LNCAP (cell line): ENCODE measurements around the gene FMO2.

Experiments
- TF ChIP-seq, protein P1 (sequence below): fragments of 450-650 bp; IDR thresholded peaks from 2 replicates; pipeline ENCODE4 v1.5.1; 2017; ENCODE audit warnings: mild to moderate bottlenecking

Gene FMO2, protein sequence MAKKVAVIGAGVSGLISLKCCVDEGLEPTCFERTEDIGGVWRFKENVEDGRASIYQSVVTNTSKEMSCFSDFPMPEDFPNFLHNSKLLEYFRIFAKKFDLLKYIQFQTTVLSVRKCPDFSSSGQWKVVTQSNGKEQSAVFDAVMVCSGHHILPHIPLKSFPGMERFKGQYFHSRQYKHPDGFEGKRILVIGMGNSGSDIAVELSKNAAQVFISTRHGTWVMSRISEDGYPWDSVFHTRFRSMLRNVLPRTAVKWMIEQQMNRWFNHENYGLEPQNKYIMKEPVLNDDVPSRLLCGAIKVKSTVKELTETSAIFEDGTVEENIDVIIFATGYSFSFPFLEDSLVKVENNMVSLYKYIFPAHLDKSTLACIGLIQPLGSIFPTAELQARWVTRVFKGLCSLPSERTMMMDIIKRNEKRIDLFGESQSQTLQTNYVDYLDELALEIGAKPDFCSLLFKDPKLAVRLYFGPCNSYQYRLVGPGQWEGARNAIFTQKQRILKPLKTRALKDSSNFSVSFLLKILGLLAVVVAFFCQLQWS

DNA sequence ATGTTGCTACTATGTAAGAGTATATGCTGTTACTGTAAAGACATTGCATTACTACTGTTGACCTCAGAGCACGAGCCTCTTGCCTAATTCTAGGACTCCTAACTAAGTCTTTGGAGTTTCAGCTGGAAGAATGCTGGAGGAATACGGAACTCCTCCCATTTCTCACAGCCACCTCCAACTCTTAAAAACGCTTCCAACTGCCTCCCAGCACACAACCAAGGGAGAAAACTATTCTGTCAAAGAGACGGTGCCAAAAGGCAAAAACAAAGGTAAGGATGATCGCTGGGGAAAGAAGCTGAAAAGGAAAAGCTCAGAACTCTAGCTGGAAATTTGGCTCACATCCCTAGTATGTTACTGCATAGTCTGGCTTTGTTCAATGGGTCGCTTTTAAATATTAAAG lies at the start of gene FMO2:
Gene FMO2, plus strand, starts transcription at position 210 of the 400 bp plus-strand sequence. CDS start 414 bp downstream, outside the sequence.
- TF ChIP-seq, protein P1, sequence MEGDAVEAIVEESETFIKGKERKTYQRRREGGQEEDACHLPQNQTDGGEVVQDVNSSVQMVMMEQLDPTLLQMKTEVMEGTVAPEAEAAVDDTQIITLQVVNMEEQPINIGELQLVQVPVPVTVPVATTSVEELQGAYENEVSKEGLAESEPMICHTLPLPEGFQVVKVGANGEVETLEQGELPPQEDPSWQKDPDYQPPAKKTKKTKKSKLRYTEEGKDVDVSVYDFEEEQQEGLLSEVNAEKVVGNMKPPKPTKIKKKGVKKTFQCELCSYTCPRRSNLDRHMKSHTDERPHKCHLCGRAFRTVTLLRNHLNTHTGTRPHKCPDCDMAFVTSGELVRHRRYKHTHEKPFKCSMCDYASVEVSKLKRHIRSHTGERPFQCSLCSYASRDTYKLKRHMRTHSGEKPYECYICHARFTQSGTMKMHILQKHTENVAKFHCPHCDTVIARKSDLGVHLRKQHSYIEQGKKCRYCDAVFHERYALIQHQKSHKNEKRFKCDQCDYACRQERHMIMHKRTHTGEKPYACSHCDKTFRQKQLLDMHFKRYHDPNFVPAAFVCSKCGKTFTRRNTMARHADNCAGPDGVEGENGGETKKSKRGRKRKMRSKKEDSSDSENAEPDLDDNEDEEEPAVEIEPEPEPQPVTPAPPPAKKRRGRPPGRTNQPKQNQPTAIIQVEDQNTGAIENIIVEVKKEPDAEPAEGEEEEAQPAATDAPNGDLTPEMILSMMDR = no peak

DNA sequence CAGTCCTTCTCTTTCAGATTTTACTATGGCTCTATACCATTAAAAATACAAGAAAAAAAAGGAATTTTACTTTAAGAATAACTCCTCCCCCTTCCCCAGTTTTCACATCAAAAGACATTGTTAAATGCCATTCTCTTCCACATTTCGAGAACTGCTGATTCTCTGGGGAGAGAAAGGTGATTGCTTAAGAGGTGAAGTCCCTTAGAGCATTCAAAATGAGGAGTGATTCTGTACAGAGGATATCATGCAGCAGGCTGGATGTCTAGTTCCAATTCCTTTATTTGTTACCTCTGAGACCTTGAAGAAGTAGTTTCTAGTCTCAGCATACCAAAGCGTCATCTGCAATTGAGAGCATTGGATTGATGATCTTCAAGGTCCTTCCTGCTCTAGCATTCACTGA lies 47.5 kb upstream of the FMO2 start:
- TF ChIP-seq, protein P1 = no peak

DNA sequence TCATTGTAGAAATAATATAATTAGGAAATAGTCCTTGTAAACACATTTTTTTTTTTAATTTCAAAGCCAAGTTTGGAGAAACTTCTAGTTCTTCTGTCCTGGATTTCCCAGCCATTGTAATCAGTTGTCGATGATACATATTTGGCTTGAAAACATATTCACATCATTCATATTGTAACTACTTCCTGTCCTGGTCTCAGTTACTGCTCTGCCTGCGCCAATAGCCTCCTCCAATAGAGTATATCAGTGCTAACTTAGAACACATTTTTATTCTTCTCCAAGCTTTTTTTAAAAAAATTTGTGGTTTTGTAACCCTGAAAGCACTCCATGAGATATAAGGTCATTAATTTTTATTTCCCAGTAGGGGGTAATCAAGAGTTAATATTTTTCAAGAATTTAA lies 46.1 kb upstream of the FMO2 start:
- TF ChIP-seq, protein P1 = no peak

DNA sequence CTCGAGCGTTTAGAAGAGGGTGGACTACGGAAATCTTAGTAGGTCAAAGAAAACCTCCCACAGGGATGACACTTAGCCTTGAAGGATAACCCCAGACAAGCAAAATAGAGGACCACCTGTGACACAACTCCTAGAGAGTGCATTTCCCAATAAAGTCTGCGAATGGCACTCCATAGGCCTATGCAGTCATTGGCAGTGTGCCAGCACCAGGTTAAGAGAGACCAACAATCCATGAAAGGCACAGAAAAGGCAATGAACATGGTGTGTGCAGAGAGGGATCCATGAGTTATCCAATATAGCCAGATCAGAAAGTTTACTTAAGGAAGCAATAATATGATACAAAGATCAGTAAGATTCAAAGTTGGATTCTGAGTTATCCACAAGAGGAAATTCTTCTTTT lies 45.2 kb upstream of the FMO2 start:
- TF ChIP-seq, protein P1 = no peak

DNA sequence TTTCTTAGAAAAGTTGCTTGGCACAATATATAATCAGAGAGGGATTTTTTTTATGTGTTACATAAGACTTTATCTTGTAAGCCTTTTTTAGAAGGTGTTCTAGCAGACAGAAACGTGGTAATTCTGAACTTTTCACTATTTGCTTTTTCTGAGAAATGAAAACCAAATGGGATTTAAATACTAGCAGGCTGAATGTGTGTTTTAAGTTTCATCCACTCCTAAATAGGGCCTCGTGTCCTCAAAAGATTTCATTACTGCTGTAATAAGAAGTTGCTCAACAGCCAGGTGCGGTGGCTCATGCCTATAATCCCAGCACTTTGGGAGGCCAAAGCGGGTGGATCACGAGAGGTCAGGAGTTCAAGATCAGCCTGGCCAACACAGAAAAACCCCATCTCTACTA lies 44.7 kb upstream of the FMO2 start:
- TF ChIP-seq, protein P1 = no peak

DNA sequence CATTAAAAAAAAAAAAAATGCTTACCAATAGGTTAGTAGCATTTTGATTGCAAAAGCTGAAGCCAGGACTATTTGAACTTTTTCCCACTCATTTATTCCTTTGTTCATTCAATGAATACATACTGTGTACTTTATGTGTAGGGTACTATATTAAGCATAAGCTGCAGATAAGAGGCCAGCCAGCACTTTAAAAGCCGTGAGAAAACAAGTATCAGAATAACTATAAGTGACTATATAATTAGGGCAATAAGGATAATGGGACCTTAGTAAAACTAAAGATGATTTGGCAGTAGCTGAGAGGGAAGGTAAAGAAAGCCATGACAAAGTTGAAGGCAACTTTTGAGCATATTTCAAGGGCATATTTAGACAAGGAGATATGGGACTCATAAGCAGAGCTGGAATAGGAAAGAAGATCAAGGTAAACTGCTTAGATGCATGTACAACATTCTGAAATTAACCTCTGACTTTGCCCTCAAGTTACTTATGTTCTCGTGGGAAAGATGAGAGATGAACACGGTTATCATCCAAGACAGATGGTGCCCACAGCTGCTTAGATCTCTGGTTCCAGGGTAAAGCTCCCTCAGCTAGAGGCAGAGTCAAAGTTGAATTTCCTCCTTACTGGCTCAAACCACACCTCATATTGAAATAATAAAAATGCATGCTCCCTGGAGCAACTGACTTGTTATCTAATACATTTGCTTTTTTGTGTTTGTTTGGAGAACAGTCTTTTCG lies 44.0 kb upstream of the FMO2 start:
- TF ChIP-seq, protein P1 = no peak

DNA sequence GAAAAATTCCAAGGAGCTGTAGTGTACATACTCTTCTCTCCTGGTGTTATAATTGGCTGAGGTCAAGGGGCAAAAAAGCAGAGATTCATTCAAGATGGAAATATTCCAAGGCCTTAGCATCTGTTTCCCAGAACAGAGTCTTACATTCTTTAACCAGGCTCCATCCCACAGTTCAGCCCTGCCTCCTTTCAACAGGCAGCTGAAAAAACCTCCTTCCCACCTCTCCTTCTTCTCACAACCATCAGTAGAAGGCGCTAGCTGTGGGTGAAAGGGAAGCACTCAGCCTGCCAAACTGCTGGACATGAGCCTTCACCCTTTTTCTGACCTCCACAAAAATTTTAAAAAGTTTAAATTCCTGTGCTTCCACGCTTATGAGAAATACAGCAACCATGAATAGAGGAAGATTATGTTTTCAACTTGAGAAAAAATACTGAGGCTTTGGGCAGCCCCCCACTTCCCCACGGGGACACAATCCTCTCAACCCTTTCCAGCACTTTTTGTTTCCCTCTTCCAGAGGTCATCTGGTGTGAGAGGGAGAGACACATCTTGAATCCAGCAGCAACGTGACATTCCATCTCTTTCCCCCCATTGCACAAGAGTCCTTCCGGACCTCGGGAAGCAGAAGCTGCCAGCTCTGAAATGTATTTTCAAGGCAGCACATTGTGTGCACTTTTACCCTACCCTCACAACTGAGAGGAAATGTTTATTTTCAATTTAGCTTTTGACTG lies 43.2 kb upstream of the FMO2 start:
- TF ChIP-seq, protein P1 = no peak
